ENCODE data around the gene MTUS2.

MTUS2 gene

DNA sequence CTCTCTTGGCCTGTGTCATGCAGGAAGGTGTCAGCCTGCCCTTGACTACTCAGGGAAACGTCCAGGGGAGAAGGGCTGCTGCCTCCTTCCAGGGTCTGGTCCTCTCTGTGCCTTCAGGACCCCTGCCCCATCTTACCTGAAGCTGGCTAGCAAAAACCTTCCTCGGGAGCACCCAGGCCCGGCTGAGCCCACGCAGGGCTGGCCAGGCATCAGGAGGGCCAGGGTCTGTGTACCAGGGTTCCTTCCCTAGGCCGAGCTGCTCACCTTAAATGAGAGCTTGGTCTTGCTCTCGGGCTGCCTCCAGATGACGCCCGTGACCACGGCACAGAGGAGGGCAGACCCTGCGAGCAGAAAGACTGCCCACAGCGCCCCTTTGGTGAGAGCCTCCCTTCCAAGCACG, 696.7 kb downstream of the MTUS2 start:
- no peak overlapping the region for H3K27ac ChIP-seq (replicated peaks)
- H3K4me3 ChIP-seq (replicated peaks; ENCODE audit: insufficient read depth, low read length) = no peak overlapping the region
- no peak for DNase-seq (ENCODE audit: low read depth in 1 of 2, low spot score in 1 of 2)
- TF ChIP-seq SPI1 (IDR thresholded peaks at IDR 0.05; ENCODE audit: borderline replicate concordance, low read depth) (no peak), GABPA (IDR thresholded peaks at IDR 0.05; ENCODE audit: low read depth) (no peak), POLR2AphosphoS5 (IDR thresholded peaks at IDR 0.05; ENCODE audit: low read depth) (no peak), REST (IDR thresholded peaks at IDR 0.05; ENCODE audit: insufficient replicate concordance, low read depth) (no peak), CTCF (IDR thresholded peaks at IDR 0.05; ENCODE audit: insufficient read depth, low read length) (no peak)
- H3K27me3 ChIP-seq (ENCODE audit: insufficient read depth, poor library complexity, severe bottlenecking) = no peaks in the 10 kb centered on the region

DNA sequence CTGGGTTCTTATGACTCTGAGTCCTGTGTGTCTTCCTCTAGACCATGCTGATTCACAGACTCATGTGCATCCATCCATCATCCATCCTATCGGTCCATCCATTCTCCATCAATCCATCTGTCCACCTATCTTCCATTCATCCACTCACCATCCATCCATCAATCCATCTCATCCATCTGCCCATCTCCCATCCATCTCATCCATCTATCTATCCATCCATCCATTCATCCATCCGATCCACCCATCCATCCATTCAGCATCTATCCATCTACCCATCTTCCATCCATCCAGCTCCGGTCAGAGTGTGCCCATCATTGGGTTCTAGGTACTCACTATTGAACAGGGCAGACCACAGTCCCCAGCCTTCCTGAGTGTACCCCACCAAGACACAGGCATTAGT, 699.8 kb downstream of the MTUS2 start:
- H3K27ac ChIP-seq (replicated peaks) = no peak overlapping the region
- no peak for DNase-seq (ENCODE audit: low read depth in 1 of 2, low spot score in 1 of 2)
- TF ChIP-seq SPI1 (IDR thresholded peaks at IDR 0.05; ENCODE audit: borderline replicate concordance, low read depth) = no peak
- TF ChIP-seq REST (IDR thresholded peaks at IDR 0.05; ENCODE audit: insufficient replicate concordance, low read depth) = no peak
- no peak for TF ChIP-seq GABPA (IDR thresholded peaks at IDR 0.05; ENCODE audit: low read depth)
- no peak for TF ChIP-seq CTCF (IDR thresholded peaks at IDR 0.05; ENCODE audit: insufficient read depth, low read length)
- TF ChIP-seq POLR2AphosphoS5 (IDR thresholded peaks at IDR 0.05; ENCODE audit: low read depth) = no peak

GRCh38 chr13:29520671-29521070, 700.5 kb downstream of the MTUS2 start:
- DNase-seq (ENCODE audit: low read depth in 1 of 2, low spot score in 1 of 2) = no peak
- Histone ChIP-seq H3K27me3 (ENCODE audit: insufficient read depth, poor library complexity, severe bottlenecking) (no peaks in the 10 kb centered on the region), H3K4me3 (replicated peaks; ENCODE audit: insufficient read depth, low read length) (no peak overlapping the region), H3K27ac (replicated peaks) (no peak overlapping the region)
- TF ChIP-seq POLR2AphosphoS5 (IDR thresholded peaks at IDR 0.05; ENCODE audit: low read depth) (no peak), SPI1 (IDR thresholded peaks at IDR 0.05; ENCODE audit: borderline replicate concordance, low read depth) (no peak), GABPA (IDR thresholded peaks at IDR 0.05; ENCODE audit: low read depth) (no peak), REST (IDR thresholded peaks at IDR 0.05; ENCODE audit: insufficient replicate concordance, low read depth) (no peak), CTCF (IDR thresholded peaks at IDR 0.05; ENCODE audit: insufficient read depth, low read length) (no peak)

More for the DNA sequence above, 699.8 kb downstream of the MTUS2 start:
- no peaks in the 10 kb centered on the region for H3K27me3 ChIP-seq (ENCODE audit: insufficient read depth, poor library complexity, severe bottlenecking)
- no peak overlapping the region for H3K4me3 ChIP-seq (replicated peaks; ENCODE audit: insufficient read depth, low read length)

All from HL-60 (cell line).